ENCODE data around the gene PIBF1.
"Not testable (repeated sequence)": the region's sequence is repeated elsewhere in the genome, so short reads cannot be mapped to it uniquely, and the experiment has no call there.

Gene PIBF1

DNA sequence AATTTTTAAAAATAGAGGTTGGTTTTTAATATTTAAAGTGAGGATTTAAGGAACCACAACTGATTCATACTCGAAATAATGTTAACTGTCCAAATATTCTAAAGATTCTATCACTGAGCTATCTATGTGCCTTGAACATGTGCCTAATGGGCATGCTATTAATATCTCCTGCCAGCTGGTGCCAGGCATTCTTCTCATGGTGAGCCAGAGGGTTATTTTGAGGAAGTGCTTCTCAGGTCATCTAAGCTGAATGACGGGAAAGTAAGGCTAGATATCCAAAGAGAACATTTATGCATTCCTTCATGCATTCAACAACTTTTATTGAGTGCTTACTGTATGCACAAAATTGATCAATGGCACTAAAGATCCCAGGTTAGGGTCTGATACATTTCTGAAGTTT lies 138.2 kb downstream of the PIBF1 start:
- DNase-seq = no peak

DNA sequence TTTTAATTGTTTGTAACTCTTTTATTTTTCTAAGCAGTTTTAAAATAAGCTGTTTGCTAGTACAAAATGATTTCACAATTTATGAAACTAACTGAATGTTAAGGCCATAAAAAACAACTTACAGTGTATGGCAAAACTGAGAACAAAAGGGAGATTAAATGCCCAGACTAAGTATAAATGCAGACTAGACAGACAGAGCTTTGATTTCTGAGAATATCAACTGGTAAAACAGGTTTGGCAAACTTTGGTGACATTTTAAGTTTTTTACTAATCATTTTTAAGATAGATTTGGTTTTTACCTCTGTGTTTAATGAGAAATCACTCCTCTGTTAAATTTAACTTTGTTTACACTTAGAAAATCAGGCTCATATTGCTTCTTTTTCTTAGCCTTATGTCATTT lies 149.4 kb downstream of the PIBF1 start:
- peak; percentile 9 for DNase-seq

DNA sequence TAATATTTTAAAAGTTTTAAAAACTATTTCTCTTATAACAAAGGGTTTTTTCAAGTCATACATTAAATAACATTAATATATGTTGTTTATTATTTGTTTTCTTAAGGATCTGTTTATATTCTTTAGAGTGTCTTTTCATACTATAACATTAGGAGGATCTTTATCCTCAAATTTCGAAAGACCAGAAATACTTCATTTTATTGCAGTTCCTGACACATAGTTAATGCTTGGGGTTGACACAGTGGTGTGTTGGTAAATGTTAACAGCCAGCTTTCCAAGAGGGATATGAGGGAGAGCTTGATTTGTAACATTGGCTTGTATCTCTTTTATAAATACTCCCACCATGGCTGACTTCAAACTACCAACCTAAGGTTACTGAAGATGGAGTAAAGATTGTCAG lies 150.3 kb downstream of the PIBF1 start:
- no peak for DNase-seq

DNA sequence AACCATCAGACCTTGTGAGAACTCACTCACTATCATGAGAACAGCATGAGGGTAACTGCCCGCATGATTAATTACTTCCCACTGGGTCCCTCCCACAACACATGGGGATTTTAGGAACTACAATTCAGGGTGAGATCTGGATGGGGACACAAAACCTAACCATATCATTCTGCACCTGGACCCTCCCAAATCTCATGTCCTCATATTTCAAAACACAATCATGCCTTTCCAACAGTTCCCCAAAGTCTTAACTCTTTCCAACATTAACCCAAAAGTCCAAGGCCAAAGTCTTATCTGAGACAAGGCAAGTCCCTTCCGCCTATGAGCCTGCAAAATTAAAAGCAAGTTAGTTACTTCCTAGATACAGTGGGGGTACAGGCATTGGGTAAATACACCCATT lies 164.3 kb downstream of the PIBF1 start:
- DNase-seq = not testable (repeated sequence)

DNA sequence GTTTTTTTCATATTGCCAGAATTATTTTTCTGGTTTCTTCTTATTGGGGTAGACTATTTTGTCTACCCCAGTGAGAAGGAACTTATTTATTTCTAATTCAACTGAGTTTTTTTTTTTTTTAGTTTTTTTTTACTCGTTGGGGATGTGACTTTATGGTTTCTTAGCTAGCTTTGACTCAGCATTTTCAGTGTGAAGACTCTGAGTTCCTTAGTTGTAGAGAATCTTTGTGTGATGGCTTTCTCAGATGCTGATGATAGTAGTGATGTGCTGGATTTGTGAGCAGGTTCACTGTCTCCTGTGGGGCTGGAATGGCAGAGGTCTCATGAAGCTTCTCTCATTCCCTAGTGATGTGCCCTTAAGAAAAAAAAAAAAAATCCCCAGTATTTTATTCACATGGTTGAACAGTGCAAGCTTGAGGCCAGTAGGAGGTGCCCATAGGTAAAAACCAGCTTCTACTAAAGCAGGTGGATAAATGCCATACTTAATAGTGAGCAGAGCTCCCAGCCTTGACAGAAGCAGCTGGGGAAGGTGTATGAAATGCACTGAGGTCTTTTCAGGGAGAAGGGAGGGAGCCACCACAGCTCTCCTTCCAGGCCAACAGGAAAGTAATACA lies 170.7 kb downstream of the PIBF1 start:
- DNase-seq = no peak

DNA sequence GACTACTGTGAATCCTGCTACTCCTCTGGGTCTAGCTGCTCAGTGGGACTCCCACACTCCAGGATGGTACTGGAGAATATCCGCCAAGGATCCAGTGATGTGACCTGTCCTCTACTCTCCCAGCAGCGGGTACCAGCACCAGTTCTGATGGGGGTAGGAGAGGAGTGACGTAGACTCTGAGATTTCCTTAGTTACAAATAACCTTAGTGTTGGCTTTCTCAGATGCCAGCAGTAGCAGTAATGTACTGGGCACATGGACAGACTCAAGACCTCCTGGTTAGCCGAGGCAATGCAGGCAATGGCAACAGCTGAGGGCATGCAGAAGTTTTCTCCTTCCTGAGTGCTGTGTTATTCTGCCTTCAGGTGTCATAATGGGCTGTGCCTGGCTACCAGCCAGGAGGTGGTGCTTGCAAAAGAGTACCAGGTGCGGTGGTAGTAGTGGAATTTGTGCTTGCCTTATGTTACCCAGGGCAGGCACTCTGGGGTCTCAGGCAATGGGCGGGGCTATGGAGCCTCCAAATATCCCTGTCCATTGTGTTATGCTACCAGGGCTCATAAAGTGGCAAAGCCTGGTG lies 171.5 kb downstream of the PIBF1 start:
- no peak for DNase-seq

DNA sequence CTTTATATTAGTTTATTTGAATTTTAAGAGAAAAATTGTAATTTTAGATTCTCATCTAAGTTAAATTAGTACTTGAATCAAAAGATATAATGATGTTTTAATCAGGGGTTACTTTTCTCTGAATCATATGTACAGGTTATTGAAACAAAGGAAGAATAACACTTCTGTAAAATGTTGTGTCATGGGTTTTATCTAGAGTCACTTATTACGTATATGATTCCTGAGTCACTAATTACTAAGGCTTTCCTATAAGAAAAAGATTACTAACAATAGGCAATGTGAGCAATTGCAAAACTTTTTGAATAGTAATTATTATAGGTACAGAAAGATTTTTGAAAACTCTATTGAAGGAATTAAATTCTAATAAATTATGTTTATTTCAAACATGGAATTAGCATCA lies 177.7 kb downstream of the PIBF1 start:
- DNase-seq = peak; percentile 4

DNA sequence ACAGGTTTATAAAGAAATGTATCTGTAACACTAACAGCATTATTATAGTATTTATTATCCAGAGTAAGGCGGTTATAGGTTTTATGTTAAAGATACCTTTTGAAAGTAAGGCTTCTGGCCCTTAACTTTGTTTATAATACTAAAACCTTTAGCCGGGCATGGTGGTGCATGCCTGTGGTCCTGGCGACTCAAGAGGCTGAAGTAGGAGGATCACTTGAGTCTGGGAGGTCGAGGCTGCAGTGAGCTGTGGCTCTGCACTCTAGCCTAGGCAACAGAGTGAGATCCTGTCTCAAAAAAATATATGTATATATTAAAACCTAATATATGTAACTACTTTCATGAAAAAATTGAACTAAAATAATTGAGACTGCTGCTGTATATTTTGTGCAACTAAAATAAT lies 178.2 kb downstream of the PIBF1 start:
- DNase-seq = no peak

DNA sequence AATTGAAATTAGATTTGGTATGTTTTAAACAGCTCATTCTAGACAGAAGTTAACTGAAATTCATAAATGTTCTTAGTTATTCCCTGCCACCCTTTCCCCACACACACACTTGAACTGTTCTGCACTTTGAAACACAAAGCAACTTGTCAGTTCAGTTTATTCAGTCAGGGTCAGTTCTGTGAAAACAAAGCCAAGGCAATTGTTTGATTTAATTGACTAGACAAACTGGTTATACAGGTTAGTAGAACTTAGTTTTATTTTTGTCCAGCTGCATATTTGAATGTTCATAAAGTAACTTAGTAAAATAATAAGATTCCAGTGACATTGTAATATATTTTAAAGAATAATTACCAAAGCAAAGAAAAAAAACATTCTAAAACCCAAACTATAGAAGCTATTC lies 178.6 kb downstream of the PIBF1 start:
- DNase-seq = peak; percentile 89

DNA sequence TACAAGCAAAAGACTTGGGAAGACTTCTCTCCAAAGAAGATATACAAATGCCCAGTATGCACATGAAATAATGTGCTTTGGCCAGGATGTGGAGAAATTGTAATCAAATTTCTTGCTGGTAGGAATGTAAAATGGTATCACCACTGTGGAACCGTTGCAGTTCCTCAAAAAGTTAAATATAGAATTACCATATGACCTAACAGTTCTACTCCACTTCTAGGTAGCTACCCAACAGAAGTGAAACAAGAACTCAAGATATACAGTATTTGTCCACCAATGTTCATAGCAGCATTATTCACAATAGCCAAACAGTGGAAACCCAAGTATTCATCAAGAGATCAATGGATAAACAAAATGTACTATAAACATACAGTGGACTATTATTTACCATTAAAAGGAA lies 181.8 kb downstream of the PIBF1 start:
- DNase-seq = no peak

DNA sequence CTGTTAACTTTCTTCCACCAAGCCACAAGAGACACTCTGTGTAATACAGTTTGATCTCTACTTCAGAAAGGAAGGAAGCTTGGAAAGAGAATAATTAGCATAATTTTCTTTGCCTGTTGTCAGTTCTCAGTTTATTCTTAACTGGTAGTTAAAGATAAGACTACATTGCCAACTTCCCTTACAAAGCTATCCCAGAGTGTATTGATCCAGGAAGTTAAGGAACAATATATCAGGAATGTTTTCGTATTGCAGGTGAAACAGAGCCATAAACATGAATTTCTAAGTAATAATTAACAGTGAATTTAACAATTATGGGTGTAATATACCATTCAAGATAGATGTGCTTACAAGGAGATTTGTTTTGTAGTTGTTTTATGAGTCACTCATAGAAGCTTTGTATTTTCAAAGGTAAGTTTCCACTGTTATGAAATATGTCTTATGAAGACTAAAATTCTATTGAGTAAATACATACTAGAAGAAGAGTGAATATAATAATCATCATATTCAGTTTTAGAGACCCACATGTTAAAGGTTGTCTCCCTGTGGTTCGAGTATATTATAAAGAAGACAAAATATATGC lies 188.5 kb downstream of the PIBF1 start:
- DNase-seq = no peak

DNA sequence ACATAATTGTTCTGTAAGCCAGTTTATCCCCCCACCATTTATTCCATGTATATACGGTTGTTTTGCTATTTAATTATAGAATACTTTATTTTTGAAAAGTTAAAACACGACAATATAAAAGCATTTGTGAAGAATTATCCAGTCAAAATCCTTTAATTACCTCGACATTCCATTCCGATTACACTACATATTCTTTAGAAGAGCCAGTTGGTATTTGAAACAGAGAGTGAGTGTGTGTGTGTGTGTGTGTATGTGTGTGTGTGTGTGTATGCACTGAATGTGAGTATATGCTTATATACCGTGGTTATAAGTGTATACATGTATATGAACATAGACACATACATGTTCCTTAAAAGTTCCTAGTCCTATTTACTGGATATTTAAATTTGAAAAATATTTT lies 189.0 kb downstream of the PIBF1 start:
- DNase-seq = no peak

DNA sequence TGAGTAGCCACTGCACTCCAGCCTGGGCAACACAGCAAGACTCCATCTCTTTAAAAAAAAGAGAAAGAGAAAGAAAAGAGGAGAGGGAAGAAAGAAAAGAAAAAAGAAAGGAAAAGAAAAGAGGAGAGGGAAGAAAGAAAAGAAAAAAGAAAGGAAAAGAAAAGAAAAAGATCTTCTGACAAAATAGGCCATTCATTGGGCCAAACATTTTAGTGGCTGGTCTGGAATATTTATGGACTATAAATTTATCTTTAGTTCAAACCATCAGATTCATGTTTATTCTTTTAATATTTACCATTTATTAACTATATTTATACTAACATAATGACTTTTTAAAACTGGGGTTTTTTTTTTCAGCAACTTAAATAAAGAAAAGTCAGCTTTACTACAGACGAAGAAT lies 191.3 kb downstream of the PIBF1 start:
- no peak for DNase-seq

DNA sequence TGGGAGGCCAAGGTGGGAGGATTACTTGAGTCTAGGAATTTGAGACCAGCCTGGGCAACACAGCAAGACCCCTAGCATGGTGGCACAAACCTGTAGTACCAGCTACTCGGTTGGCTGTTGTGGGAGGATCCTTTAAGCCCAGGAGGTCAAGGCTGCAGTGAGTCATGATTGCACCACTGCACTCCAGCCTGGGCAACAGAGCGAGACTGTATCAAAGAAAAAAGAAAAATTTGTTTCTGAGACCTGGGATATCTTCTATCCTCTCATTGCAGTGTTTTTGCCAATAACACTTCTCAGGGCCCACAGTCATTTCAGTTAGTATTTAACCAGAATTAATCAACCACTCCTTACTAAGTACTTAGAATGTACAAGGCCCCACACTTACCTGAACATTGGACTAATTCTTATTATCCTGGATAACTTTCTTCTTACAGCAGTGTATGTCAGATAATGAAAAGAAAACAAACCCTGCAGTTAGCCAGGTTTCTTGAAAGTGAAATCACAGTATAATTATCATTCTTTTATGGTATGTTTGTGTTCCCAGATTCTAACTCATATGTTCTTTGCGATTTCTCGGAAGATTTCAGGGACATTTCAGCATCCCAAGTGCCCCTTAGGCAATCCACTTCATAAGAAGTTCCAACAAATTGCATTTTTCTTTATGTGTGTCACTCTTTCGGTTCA lies 201.3 kb downstream of the PIBF1 start:
- DNase-seq = peak; percentile 11

DNA sequence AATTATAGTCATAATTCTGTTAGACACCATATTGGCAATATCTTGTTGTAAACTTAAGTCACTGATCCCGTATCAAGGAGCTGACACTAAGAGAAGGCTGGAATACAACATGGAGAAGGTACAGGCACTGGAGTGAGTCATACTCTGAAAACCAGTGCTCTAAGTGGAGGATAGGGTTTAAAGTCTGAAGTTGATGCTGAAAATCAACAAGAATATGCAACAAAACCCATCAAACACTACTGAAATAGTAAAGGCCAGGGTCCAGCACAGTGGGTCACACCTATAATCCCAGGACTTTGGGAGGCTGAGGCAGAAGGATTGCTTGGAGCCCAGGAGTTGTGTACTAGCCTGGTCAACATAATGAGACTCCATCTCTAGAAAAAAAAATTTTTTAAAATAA lies 203.7 kb downstream of the PIBF1 start:
- no peak for DNase-seq

DNA sequence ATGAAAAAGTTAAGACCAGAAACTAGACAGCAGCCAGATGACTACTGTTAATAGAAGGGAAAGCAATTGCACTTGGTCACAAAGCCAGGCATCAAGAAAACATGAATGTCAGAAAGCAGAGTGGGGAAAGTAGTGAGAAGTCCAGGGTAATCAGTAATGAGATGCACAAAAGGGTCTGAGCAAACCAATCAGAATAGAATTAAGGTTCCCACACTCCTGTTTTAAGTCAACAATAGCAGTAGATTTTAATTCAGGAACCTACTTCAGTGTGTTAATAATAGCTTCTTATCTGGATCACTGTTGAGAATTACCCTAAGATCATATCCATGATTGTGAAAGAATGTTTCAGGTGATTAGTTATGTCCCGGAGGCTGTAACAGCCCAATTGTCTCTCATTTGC lies 204.3 kb downstream of the PIBF1 start:
- no peak for DNase-seq

DNA sequence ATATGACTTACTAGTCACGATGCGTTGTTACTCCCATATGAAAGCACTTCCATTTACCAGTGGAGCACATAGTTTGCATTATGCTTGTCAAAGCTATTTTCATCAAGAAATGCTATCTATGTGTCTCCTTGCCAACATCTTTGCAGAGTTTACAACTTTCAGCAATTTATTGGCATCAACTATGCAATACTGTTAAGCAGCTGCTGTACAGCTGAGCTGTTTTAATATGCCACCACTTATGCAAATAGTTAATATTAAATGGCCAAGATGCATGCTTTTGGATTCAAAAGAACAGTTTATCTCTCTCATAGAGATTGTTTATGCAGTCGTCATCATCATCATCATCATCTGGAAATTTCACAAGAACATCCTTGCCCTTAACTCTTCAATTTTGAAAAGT lies 209.0 kb downstream of the PIBF1 start:
- DNase-seq = no peak

DNA sequence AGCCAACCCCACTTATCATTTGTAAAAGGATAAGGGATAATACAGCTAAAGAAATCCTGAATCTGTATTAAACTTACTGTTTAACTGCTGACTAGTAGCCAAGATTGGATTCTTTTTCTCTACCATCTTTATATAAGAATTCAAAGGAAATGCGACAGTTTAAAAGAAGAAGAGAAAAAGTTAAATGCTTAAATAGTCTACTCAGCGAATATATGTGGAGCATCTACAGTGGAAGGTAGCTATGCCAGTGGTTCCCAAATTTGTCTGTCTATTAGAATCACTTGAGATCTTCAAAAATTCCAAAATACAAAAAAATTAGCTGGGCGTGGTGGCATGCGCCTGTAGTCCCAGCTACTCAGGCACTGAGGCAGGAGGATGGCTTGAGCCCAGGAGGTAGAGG lies 216.1 kb downstream of the PIBF1 start:
- DNase-seq = no peak

DNA sequence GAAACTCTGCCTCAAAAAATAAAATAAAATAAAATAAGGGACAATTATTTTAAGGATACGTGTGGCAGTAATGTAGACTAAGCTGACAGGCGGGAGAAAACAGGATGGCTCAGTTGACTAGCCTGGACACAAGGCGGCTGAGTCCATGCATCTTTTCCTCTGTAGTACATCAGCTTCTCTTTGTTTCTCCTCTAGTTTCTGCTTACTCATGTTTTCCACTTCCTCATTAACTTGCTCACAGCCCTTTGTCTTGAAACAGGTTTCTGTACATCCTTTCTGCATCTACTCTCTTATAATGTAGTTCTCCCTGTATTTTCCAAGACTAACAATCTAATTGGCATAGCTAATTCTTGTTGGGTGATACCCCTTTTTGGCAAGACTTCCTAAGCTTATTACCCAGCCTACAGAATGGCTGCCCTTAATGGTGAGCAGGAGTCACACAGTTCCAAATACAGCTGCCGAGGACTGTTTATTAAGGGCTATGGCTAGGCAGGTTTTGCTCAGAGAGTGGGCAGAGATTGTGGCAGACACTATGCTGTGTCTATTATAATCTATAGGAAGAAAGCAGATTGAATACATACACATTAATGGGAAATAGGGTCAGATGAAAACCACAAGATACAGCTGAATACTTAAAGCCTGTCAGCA lies 218.2 kb downstream of the PIBF1 start:
- no peak for DNase-seq

DNA sequence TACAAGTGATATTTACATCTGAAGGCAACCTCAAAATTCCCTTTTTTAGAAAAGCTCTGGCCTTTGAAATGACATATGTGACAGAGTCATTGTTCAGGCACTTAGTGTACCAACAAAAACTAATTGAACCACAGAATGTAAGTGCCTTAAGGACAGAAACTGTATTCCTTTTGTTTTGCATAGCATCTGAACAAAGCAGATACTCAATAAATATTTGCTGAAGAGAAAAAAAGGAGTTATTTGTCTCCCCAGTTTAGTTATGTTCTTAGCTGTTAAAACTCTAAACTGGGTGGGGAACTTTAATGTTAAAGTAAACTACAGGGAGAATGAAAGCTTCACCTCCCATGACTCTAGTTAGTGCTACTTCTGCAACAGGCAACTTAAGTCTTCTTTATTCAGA lies 220.0 kb downstream of the PIBF1 start:
- DNase-seq = no peak

DNA sequence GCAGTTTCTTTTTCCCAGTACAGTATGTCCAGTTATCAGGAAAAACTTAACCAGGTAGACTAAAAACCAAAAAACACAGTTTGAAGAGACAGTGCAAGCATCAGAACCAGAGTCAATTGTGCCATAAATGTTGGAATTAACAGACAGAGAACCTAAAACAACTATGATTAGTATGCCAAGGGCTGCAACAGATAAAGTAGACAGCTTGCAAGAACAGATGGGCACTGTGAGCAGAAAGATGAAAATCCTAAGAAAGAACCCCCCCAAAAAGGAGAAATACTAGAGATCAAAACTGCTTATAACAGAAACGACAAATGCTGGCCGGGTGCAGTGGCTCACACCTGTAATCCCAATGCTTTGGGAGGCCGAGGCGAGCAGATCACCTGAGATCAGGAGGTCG lies 229.8 kb downstream of the PIBF1 start:
- DNase-seq = no peak

DNA sequence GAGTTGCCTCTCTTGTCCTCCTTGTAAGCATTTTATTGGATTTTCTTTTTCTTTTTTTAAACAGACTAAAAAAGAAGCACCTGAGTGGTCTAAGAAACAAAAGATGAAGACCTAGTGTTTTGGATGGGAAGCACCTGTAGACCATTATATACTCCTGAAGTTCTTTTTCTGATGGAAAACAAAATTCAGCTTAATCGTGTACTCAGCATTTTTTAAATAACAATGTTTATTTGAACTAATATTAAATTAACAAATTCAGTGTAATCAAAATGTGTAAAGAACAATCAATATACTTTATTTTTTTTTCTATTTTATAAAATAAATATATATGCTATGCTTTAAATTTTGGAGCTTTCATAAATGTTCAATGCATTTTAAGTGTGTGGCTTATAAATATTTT lies 233.9 kb downstream of the PIBF1 start:
- DNase-seq = no peak

DNA sequence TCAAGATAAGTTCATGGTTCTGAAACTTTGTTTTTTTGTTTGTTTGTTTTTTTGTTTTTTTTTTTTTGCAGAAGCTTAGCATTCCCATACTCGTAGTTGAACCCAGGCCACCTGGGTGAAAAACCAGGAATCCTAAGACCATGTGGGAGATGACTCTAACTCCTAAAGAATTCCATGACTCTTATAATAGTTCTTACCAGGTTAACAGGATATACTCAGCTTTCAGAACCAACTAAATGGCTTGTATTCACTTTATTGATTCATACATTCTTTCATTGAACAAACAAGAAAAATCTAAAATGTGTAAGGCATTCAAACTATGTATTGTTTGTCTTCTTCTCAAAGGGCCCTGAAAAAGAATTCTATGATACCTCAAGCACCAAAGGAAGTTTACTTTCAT lies 236.4 kb downstream of the PIBF1 start:
- DNase-seq = no peak

All from eye (tissue), 1 donor.